ENCODE results near the gene RPL34.
A peak's percentile ranks its signal among the peaks of the same experiment; 100 is the strongest.

Gene RPL34

DNA sequence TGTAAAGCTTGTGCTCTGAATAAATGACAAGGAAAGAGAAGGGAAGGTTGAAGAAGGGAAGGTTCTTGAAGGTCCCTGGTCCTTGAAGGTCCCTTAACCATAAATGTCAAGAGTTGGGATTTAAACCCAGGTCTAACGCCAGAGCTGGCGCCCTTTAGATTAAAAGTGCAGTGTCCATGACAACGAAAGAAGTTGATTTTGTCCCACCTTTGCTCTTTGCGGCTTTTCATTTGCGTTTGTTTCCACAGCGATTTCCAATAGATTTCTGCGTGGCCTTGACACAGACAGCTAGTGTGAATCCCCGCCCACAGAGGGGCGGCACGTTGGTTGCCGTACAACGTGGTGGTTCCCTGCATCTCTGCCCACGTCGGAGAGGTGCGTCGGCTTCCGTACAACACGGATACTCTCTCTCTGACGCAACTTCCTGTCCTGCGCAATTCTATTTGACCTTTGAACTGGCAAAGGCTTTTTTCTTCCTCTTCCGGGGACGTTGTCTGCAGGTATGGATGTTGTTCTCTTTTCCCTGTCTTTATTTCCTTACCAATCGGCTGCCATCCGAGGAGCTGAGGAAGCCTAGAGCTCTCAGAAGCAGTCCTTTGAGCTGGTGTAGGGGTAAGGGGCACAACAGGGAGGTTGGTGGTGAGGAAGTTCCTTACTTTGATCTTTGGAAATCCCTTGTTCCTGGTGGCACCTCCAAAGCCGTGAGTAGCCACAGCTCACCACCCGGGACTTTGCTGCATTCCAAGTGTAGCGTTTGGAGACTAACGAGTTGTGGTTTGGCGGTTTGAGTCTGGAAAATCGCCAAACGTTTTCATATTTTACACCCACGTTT lies at the start of gene RPL34:
TSS of gene RPL34 (plus strand) at position 476 of the 832 bp plus-strand sequence. CDS start 1,384 bp downstream, outside the sequence.
- in situ Hi-C loops (cut with HindIII; ENCODE audit: low pct_ligation_motif_present, low sequenced_read_pairs) = no loop called here
- DNase-seq = peak; percentile 96
- no peaks in the 10 kb centered on the region for H3K27me3 ChIP-seq (replicated peaks)

DNA sequence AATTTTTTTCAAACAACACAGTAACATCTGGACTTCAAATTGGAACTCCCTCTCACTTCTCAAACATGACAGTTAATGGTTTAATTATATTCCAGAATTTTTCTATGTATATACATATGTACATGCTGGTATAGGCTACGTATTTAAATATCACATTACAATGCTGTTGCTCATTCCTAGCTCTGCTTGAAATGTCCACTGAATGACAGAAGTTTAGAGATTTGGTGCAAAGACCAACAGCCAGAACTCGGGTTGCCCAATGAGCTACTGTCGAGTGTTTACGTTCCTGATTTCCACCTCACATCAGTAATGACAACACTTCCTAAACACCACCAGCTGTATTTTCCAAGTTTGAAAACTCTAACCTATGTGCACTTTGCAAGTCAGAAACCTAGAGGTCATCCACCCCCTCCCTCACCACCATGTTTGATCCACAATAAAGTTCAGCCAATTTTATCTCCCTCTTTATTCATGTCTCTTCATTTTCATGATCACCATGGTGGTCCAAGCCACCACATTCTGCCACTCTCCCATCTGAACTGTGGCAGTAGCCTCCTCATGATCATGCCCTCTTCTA lies 49.3 kb upstream of the RPL34 start:
- Histone ChIP-seq H3K4me3 (ENCODE audit: low read depth, low read length) (no peak overlapping the region), H3K27ac (no peak overlapping the region), H3K36me3 (replicated peaks) (no peaks in the 10 kb centered on the region), H3K27me3 (replicated peaks) (no peaks in the 10 kb centered on the region)
- in situ Hi-C loops (cut with HindIII; ENCODE audit: low pct_ligation_motif_present, low sequenced_read_pairs) = no loop called here
- TF ChIP-seq, protein P1, sequence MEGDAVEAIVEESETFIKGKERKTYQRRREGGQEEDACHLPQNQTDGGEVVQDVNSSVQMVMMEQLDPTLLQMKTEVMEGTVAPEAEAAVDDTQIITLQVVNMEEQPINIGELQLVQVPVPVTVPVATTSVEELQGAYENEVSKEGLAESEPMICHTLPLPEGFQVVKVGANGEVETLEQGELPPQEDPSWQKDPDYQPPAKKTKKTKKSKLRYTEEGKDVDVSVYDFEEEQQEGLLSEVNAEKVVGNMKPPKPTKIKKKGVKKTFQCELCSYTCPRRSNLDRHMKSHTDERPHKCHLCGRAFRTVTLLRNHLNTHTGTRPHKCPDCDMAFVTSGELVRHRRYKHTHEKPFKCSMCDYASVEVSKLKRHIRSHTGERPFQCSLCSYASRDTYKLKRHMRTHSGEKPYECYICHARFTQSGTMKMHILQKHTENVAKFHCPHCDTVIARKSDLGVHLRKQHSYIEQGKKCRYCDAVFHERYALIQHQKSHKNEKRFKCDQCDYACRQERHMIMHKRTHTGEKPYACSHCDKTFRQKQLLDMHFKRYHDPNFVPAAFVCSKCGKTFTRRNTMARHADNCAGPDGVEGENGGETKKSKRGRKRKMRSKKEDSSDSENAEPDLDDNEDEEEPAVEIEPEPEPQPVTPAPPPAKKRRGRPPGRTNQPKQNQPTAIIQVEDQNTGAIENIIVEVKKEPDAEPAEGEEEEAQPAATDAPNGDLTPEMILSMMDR (IDR thresholded peaks at IDR 0.05; ENCODE audit: low read depth, low read length, missing control alignments) = no peak
- DNase-seq = peak; percentile 48

More for the DNA sequence above, at the start of gene RPL34:
- Histone ChIP-seq H3K36me3 (replicated peaks) (peaks cover 40% of the 10 kb centered on the region), H3K4me3 (ENCODE audit: low read depth, low read length) (peak within 1 kb of the TSS; percentile 71), H3K27ac (peak within 1 kb of the TSS; percentile 91)
- TF ChIP-seq, protein P1 (IDR thresholded peaks at IDR 0.05; ENCODE audit: low read depth, low read length, missing control alignments) = no peak

GRCh38 chr4:108574402-108574801 lies 46.0 kb upstream of the RPL34 start:
- Histone ChIP-seq H3K27me3 (replicated peaks) (no peaks in the 10 kb centered on the region), H3K27ac (no peak overlapping the region), H3K36me3 (replicated peaks) (no peaks in the 10 kb centered on the region), H3K4me3 (ENCODE audit: low read depth, low read length) (no peak overlapping the region)
- in situ Hi-C loops (cut with HindIII; ENCODE audit: low pct_ligation_motif_present, low sequenced_read_pairs) = no loop called here
- no peak for DNase-seq
- TF ChIP-seq, protein P1 (IDR thresholded peaks at IDR 0.05; ENCODE audit: low read depth, low read length, missing control alignments) = no peak

GRCh38 chr4:108581083-108581482 lies 39.3 kb upstream of the RPL34 start:
- no peak for DNase-seq
- H3K36me3 ChIP-seq (replicated peaks) = no peaks in the 10 kb centered on the region
- in situ Hi-C loops (cut with HindIII; ENCODE audit: low pct_ligation_motif_present, low sequenced_read_pairs) = no loop called here
- TF ChIP-seq, protein P1 (IDR thresholded peaks at IDR 0.05; ENCODE audit: low read depth, low read length, missing control alignments) = no peak
- H3K27ac ChIP-seq = no peak overlapping the region
- H3K4me3 ChIP-seq (ENCODE audit: low read depth, low read length) = no peak overlapping the region
- no peaks in the 10 kb centered on the region for H3K27me3 ChIP-seq (replicated peaks)

DNA sequence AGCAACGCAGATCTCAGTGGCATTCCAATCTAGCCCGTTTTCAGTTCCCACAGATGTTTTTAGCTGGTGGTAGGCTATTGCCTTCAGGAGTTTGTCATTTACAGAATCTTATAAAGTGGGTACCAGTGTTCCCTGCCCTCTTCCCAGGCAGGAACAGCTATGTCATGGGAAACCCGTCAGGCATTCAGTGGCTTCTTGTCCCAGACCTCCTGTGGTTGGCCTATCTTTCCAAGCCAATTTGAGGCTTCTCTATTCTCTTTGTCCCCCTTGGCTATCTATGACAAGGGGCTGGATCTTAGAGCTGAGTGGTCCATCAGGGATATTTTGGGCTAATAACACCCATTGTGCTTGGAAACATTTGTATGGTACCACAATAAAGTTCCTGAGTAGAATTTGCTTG lies 33.6 kb upstream of the RPL34 start:
- Histone ChIP-seq H3K4me3 (ENCODE audit: low read depth, low read length) (no peak overlapping the region), H3K27ac (no peak overlapping the region), H3K27me3 (replicated peaks) (no peaks in the 10 kb centered on the region), H3K36me3 (replicated peaks) (no peaks in the 10 kb centered on the region)
- DNase-seq = no peak
- TF ChIP-seq, protein P1 (IDR thresholded peaks at IDR 0.05; ENCODE audit: low read depth, low read length, missing control alignments) = no peak
- in situ Hi-C loops (cut with HindIII; ENCODE audit: low pct_ligation_motif_present, low sequenced_read_pairs) = no loop called here

All from brain microvascular endothelial cell (primary cell).